ENCODE measurements around the gene ITIH3.
"Not testable (repeated sequence)": the region's sequence is repeated elsewhere in the genome, so short reads cannot be mapped to it uniquely, and the experiment has no call there.

Gene ITIH3

DNA sequence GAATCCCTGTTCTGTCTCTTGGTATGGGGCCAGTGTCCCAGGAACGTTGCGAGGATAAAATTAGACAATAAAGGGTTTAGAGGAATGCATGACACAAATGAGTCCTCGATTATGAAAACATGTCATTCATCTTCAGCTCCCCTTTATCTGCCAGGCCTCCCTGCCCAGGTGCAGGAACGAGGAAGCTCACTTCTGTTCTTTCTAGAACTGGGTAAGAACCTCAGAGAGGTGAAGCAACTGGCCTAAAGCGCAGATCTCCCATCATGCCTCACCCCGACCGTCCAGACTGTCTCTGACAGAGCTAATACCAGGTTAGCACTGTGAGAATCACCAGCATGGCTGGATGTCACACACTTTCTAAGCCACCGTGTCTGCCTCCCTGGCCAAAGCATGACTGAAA, 18.7 kb upstream of the ITIH3 start:
- no peak for DNase-seq (ENCODE audit: low read depth)
- H3K4me3 ChIP-seq (ENCODE audit: low read depth, low read length) = no peak overlapping the region
- TF ChIP-seq, protein P1, sequence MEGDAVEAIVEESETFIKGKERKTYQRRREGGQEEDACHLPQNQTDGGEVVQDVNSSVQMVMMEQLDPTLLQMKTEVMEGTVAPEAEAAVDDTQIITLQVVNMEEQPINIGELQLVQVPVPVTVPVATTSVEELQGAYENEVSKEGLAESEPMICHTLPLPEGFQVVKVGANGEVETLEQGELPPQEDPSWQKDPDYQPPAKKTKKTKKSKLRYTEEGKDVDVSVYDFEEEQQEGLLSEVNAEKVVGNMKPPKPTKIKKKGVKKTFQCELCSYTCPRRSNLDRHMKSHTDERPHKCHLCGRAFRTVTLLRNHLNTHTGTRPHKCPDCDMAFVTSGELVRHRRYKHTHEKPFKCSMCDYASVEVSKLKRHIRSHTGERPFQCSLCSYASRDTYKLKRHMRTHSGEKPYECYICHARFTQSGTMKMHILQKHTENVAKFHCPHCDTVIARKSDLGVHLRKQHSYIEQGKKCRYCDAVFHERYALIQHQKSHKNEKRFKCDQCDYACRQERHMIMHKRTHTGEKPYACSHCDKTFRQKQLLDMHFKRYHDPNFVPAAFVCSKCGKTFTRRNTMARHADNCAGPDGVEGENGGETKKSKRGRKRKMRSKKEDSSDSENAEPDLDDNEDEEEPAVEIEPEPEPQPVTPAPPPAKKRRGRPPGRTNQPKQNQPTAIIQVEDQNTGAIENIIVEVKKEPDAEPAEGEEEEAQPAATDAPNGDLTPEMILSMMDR (conservative IDR thresholded peaks at IDR 0.05; ENCODE audit: low read depth, low read length) = no peak

DNA sequence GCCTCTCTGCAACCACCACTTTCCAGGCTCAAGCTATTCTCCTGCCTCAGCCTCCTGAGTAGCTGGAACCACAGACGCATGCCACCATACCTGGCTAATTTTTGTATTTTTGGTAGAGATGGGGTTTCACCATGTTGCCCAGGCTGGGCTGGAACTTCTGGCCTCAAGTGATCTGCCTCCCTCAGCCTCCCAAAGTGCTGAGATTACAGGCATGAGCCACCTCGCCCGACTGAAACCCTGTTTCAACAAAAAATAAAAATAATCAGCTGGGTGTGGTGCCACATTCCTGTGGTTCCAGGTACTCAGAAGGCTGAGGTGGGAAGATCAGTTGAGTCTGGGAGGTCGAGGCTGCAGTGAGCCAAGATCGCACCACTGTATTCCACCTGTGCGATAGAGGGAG, 18.1 kb upstream of the ITIH3 start:
- DNase-seq (ENCODE audit: low read depth); H3K4me3 ChIP-seq (ENCODE audit: low read depth, low read length): not testable (repeated sequence)

DNA sequence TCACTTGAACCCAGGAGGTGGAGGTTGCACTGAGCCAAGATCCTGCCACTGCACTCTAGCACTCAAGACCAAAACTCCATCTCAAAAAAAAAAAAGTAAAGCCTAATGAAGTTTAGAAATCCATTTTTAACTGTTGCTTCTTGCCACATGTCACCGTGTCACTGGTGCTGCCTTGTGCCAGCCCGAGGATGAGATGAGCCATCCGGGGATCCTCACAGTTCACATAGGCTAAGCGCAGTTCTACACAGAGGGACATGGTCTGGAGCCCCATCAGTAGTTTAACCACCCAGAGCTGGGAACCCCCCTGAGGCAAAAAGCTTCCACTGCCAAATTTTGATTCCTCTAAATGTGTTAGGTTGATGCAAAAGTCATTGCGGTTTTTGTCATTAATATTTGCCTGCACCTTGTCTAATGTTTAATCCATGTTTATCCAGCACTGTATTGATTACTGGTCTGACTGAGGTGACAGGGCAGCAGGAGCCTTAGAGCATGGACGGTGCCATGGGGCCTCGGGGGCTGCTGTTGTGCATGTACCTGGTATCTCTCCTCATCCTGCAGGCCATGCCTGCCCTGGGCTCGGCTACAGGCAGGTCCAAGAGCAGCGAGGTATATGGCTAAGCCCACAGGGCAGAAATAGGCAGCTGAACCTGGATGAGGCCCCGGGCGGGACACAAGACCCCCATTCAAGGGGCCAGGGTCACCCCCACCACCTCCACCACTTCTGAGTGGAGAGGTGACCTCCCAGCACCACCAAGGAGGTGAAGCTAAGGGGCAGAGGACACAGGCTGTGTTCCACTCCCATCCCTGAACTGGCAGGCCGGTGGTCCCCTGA, 17.3 kb upstream of the ITIH3 start, which contains the start of gene ITIH1:
Gene ITIH1 (plus strand): TSS at position 473 of the 832 bp plus-strand sequence. CDS start 17 bp downstream, at position 490.
- no peak within 1 kb of the TSS for H3K4me3 ChIP-seq (ENCODE audit: low read depth, low read length)
- TF ChIP-seq, protein P1 (conservative IDR thresholded peaks at IDR 0.05; ENCODE audit: low read depth, low read length) = no peak
- DNase-seq (ENCODE audit: low read depth) = no peak

DNA sequence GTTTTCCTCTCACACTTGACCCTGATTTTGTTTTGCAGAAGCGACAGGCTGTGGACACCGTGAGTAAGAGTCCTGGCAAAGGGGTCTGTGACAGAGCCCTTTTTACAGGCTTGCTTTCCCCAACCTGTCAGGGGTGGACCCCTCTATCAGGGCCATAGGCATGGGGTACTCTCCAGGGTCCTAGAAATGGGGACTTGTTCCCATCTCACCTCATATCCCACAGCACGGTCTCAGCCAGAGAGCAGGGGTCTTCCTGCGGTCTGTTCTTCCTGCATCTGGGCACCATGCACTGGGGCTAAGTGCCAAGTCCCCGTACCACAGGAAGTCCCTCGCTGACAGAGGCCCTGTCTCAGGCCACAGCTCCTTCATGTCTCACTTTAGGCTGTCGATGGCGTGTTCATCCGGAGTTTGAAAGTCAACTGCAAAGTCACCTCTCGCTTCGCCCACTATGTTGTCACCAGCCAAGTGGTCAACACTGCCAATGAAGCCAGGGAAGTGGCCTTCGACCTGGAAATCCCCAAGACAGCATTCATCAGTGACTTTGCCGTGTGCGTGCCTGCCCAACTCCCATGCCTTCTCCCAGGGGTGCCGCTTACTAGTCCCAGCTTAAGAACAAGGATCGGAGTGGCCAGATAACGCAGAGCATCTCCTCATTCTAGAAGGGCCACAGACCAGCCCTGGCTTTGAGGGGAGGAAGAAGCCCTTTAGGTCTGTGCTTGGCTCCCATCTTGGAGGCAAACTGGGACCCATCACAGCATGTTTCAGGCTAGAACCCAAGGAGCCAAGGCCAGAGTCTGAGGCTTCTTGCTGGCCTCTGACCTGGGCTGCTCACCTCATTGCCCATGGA, 16.4 kb upstream of the ITIH3 start:
- no peak for DNase-seq (ENCODE audit: low read depth)
- TF ChIP-seq, protein P1 (conservative IDR thresholded peaks at IDR 0.05; ENCODE audit: low read depth, low read length) = no peak

DNA sequence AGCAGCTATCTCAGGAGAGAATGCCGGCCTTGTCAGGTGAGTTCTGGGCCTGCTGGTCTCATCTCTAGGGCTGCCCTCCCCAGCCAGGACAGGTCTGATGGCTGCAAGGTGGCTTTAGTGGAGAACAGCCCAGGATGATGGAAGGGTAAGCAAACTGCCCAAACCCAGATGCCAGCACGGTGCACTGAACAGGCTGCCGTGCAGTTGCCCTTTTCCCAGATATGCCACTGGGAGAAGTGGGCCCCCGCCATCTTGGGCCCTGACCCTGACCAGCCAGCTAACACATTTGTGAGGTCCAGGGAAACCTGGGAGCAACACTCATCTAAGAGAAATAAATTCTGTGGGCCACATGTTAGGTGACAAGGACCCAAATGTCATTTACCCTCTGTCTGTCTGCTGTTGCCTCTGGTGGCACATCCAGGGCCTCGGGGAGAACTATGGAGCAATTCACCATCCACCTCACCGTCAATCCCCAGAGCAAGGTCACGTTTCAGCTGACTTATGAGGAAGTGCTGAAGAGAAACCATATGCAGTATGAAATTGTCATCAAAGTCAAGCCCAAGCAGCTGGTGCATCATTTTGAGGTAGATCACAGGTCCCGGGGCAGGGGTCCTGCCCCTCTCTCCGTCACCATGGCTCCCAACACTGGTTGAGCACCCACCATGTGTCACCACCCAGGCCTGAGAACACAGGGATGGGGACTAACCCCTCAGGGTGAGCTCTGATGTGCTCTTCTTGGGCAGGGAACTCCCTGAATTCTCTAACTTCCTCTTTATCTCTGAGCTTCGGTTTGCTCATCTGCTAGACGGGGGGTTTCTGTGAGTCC, 15.4 kb upstream of the ITIH3 start:
- no peak for DNase-seq (ENCODE audit: low read depth)
- H3K4me3 ChIP-seq (ENCODE audit: low read depth, low read length) = no peak overlapping the region
- TF ChIP-seq, protein P1 (conservative IDR thresholded peaks at IDR 0.05; ENCODE audit: low read depth, low read length) = no peak

More for the DNA sequence above, 16.4 kb upstream of the ITIH3 start:
- H3K4me3 ChIP-seq (ENCODE audit: low read depth, low read length) = no peak overlapping the region

DNA sequence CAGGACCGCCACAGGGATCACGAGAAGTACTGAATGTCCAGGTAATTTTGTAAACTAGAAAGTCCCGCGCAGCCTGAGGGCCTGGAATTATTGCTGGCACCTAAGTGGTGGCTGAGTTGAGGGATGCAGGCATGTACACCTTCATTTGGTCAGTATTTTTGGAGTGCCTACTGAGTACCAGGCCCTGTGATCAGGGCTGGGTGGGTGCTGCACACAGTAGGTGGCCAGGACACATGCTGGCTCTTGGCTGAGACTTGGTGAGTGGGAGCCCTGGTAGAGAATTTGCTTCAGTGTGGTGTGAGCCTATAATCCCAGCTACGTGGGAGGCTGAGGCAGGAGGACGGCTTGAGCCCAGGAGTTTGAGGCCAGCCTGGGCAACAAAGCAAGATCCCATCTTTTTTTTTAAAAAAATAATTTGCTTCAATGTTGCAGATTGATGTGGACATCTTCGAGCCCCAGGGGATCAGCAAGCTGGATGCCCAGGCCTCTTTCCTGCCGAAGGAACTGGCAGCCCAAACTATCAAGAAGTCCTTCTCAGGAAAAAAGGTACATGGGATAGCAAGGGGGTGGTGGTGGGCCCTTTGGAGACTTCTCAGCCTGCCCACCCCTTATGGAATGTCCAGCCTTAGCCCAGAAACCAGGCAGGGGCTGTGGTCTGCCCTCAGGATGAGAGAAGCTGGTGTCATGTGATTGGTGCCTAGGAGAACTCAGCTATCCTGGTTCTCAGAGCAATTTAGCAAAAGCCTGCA, 14.6 kb upstream of the ITIH3 start:
- TF ChIP-seq, protein P1 (conservative IDR thresholded peaks at IDR 0.05; ENCODE audit: low read depth, low read length) = no peak
- H3K4me3 ChIP-seq (ENCODE audit: low read depth, low read length) = no peak overlapping the region
- DNase-seq (ENCODE audit: low read depth) = no peak

Data from choroid plexus epithelial cell (primary cell).